SK-N-MC (cell line): ENCODE measurements around the gene WDR33.

Source experiments
- DNase-seq: peaks from one replicate; pipeline ENCODE4 v3.0.0-alpha.2; 2011; ENCODE audit warnings: low read depth, low spot score
- H3K27ac ChIP-seq: fragments of 200-600 bp; sonication (generic); 2 replicates; pipeline ENCODE4 v1.5.1; 2016; ENCODE audit warnings: mixed run types
- H3K36me3 ChIP-seq: fragments of 200-600 bp; sonication (generic); 2 replicates; pipeline ENCODE4 v1.6.1; 2017; ENCODE audit warnings: antibody characterized with exemption, low read length, mixed read lengths; ENCODE audit not compliant: insufficient read depth
- H3K4me3 ChIP-seq: fragments of 200-600 bp; sonication (generic); 2 replicates; pipeline ENCODE4 v1.5.1; 2016
- H3K9ac ChIP-seq: fragments of 200-600 bp; sonication (generic); 2 replicates; pipeline ENCODE4 v1.8.0; 2017; ENCODE audit warnings: mixed run types, mixed read lengths; ENCODE audit not compliant: insufficient read length
- H3K9me3 ChIP-seq: fragments of 200-600 bp; sonication (generic); 2 replicates; pipeline ENCODE4 v1.6.1; 2017; ENCODE audit warnings: low read depth, mild to moderate bottlenecking, antibody characterized with exemption, low read length, moderate library complexity, mixed read lengths
- EZH2 ChIP-seq: fragments of 200-600 bp; sonication (generic); IDR thresholded peaks from one replicate; pipeline ENCODE4 v1.6.1; 2017; ENCODE audit warnings: antibody characterized with exemption
- FOXP2 ChIP-seq: optimal IDR thresholded peaks from 2 replicates; pipeline ENCODE3; 2011; ENCODE audit warnings: mild to moderate bottlenecking, moderate library complexity; ENCODE audit not compliant: insufficient read depth; ENCODE audit errors: extremely low read length, control extremely low read depth
- POLR2AphosphoS5 ChIP-seq: IDR thresholded peaks from 2 replicates; pipeline ENCODE4 v1.6.1; 2012; ENCODE audit warnings: mild to moderate bottlenecking, low read depth, low read length, borderline replicate concordance

Gene WDR33

GRCh38 chr2:127662937-127663565, 147.9 kb downstream of the WDR33 start:
- H3K4me3 ChIP-seq = no peak overlapping the region
- no peaks in the 10 kb centered on the region for H3K36me3 ChIP-seq
- no peaks in the 10 kb centered on the region for H3K9me3 ChIP-seq
- no peak overlapping the region for H3K27ac ChIP-seq
- TF ChIP-seq POLR2AphosphoS5 (no peak), EZH2 (no peak), FOXP2 (no peak)
- no peak overlapping the region for H3K9ac ChIP-seq
- DNase-seq = no peak

- Histone ChIP-seq H3K9me3 (no peaks in the 10 kb centered on the region), H3K27ac (no peak overlapping the region), H3K36me3 (no peaks in the 10 kb centered on the region), H3K4me3 (no peak overlapping the region), H3K9ac (no peak overlapping the region)
- no peak for DNase-seq
- no peak for TF ChIP-seq EZH2
Observed at GRCh38 chr2:127661949-127662510, 148.9 kb downstream of the WDR33 start.

- no peak overlapping the region for H3K4me3 ChIP-seq
- no peak overlapping the region for H3K9ac ChIP-seq
- no peaks in the 10 kb centered on the region for H3K36me3 ChIP-seq
- DNase-seq = no peak
- no peak for TF ChIP-seq EZH2
- TF ChIP-seq POLR2AphosphoS5 = no peak
- TF ChIP-seq FOXP2 = no peak
- no peak overlapping the region for H3K27ac ChIP-seq
- no peaks in the 10 kb centered on the region for H3K9me3 ChIP-seq
Observed at GRCh38 chr2:127661072-127661649, 149.8 kb downstream of the WDR33 start.

GRCh38 chr2:127660291-127660578, 150.7 kb downstream of the WDR33 start:
- H3K27ac ChIP-seq = no peak overlapping the region
- H3K9me3 ChIP-seq = no peaks in the 10 kb centered on the region
- TF ChIP-seq EZH2 (no peak), FOXP2 (no peak), POLR2AphosphoS5 (no peak)
- DNase-seq = no peak
- no peak overlapping the region for H3K4me3 ChIP-seq
- H3K36me3 ChIP-seq = no peaks in the 10 kb centered on the region
- no peak overlapping the region for H3K9ac ChIP-seq

DNA sequence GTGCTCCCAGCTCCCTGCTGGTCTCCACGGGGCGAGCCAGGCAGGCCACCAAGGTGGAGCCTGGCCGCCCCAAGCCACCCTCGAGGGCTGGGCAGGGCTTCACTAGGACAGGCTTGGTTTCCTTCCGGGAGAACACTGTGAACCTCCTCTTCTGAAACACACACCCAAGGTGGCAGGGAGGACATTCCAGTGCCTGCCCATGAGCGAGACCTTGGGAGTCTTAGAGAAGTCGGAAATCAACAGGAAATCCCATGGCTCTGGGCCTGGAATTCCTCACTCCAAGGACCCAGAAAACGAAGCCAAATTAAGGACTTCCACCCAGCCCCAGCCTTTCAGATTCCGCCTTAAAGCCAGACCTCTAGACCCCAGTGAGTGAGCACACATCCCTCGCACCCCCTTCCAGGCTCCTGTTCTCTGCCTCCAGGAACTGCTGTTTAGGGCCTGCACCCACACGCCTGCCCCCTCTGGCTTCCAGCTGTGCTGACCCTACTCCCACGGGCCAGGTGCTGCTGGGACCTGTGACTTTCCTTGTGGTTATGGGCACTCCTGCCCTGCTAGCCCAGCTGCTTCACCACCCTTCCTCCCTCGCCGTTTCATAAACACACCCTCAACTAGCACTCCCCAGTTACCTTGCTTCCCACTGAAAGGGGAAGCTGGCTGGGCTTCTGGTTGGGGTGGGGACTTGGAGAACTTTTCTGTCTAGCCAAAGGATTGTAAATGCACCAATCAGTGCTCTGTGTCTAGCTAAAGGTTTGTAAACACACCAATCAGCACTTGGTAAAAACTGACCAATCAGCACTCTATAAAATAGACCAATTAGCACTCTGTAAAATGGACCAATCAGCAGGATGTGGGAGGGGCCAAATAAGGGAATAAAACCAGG, 151.3 kb downstream of the WDR33 start:
- DNase-seq = no peak
- H3K27ac ChIP-seq = no peak overlapping the region

DNA sequence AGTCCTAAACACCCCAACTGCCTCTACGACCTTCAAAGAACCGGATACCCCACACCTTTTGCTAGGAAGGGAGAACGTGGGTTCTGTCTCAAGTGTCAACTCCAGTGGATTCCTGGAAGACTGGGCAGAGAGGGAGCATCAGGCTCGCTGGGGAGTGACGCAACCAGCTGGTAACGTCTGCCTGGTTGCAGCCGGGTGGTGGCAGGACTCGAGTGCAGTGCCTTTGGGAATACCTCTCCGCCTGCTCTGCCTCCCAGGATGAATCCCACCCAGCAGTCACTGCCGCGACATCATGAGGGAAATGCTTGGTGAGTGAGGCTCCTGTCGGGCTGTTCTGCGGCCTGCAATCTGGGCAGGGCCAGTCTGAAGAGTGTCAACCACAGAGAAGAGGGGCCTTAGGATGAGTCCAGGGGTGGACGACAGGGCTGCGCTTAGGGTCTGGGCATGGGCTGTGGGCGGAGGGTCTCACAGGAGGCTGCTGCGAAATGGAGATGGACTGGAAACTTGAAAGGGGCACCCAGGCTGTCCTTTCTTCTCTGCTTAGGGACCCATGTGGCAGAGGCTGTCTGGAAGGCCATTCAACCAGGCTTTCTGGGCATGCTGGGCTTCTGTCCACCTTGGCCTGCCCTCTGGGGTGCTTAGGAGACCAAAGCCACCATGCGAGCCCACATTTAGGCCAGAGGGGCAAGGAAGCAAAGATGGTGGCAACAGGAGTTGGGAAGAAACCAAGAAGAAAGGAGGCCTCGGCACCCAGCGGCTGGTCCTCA, 152.1 kb downstream of the WDR33 start:
- no peak for TF ChIP-seq FOXP2
- TF ChIP-seq POLR2AphosphoS5 = no peak
- no peak for TF ChIP-seq EZH2
- no peak overlapping the region for H3K27ac ChIP-seq
- H3K4me3 ChIP-seq = no peak overlapping the region
- H3K9ac ChIP-seq = no peak overlapping the region
- DNase-seq = no peak
- H3K9me3 ChIP-seq = no peaks in the 10 kb centered on the region
- H3K36me3 ChIP-seq = no peaks in the 10 kb centered on the region

More for the DNA sequence above, 151.3 kb downstream of the WDR33 start:
- H3K9me3 ChIP-seq = no peaks in the 10 kb centered on the region
- no peak overlapping the region for H3K4me3 ChIP-seq
- H3K36me3 ChIP-seq = no peaks in the 10 kb centered on the region
- TF ChIP-seq FOXP2 (no peak), EZH2 (no peak), POLR2AphosphoS5 (no peak)
- H3K9ac ChIP-seq = no peak overlapping the region

DNA sequence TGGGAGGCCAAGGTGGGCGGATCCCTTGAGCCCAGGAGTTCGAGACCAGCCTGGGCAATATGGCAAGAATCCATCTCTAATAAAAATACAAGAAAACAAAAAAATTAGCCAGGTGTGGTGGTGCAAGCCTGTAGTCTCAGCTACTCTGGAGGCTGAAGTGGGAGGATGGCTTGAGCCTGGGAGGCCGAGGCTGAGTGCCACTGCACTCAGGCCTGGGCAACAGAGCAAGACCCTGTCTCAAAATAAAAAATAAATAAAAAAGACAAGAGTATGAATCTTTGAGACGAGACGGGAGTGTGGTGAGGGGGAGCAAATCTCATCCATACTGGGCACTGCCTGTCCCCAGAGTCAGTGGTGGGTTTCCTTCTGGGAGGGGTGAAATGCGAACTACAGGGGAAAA, 152.8 kb downstream of the WDR33 start:
- TF ChIP-seq POLR2AphosphoS5 (no peak), FOXP2 (no peak), EZH2 (no peak)

GRCh38 chr2:127657232-127657595, 153.8 kb downstream of the WDR33 start:
- Histone ChIP-seq H3K27ac (no peak overlapping the region), H3K9me3 (no peaks in the 10 kb centered on the region), H3K4me3 (no peak overlapping the region), H3K9ac (no peak overlapping the region), H3K36me3 (no peaks in the 10 kb centered on the region)
- no peak for TF ChIP-seq POLR2AphosphoS5
- TF ChIP-seq FOXP2 = no peak
- TF ChIP-seq EZH2 = no peak
- no peak for DNase-seq

More for the DNA sequence above, 152.8 kb downstream of the WDR33 start:
- Histone ChIP-seq H3K4me3 (no peak overlapping the region), H3K27ac (no peak overlapping the region), H3K9me3 (no peaks in the 10 kb centered on the region), H3K9ac (no peak overlapping the region), H3K36me3 (no peaks in the 10 kb centered on the region)
- DNase-seq = no peak
